GM12891 (cell line): ENCODE data around the gene POU4F2.

Source experiments
- POLR2A ChIP-seq: IDR thresholded peaks from 2 replicates; pipeline ENCODE4 v1.6.1; 2011; ENCODE audit warnings: low read depth, low read length, control low read depth
- POLR2AphosphoS5 ChIP-seq: IDR thresholded peaks from 2 replicates; pipeline ENCODE4 v1.6.1; 2011; ENCODE audit warnings: low read depth, low read length, control low read depth

DNA sequence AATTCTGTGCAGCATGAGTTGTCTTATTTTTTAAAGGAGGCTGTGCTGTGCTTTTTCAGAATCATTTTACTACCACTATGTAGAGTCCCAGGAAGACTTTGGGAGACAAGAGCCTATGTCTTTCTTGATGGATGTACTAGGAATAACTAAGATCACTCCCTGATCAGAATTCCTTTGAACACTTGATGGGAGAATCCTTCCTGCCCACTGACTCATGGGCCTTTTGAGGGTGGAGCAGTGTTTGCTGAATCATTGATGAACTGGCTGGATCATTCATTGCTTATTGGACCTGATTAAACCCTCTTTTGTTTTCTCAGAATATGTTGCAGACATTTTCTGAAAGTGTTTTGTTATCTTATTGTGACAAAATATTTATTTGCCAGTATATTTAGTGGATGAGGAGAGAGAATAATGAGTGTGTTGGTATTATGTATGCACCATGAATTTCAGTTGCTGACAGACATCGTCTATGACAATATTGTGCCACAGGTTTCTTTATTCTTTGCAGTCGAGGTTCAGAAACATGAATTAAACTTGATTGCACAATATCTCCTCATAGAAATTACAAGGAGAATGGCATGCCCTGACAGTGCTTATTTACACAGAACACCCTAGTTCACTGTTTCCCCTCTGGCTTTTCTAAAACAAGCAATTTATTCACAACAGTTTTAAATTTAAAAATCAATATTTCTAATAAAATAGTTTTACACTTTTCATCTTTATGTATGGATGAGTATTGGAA, 36.3 kb downstream of the POU4F2 start:
- TF ChIP-seq POLR2A = no peak
- no peak for TF ChIP-seq POLR2AphosphoS5
